ENCODE data around the gene RIIAD1. TPM values are rescaled to one million over a fixed set of nuclear protein-coding genes. Genes with fewer than 3 reads are reported as not detected.

Gene RIIAD1
- polyA plus RNA-seq, 1 donor (not counting 4 experiments of a cell fraction or from before 2014, with no cell fraction given): not detected

GRCh38 chr1:151704246-151704645 is 17.1 kb upstream of the RIIAD1 start:
- H4K20me1 ChIP-seq (ENCODE audit: control insufficient read depth, extremely low read depth, insufficient read depth, low read length): no peaks in the 10 kb centered on the region
- H3K9me1 ChIP-seq (ENCODE audit: control insufficient read depth, extremely low read depth, insufficient read depth, low read length): no peaks in the 10 kb centered on the region
- H3K4me3 ChIP-seq (ENCODE audit: control insufficient read depth in 2 of 3, extremely low read depth in 1 of 3, insufficient read depth in 2 of 3, low read depth in 1 of 3, low read length in 3 of 3): no peak overlapping the region
- peaks cover 0 to 5% of the 10 kb centered on the region in 2 experiments for H3K36me3 ChIP-seq (ENCODE audit: control insufficient read depth in 2 of 2, extremely low read depth in 1 of 2, insufficient read depth in 2 of 2, low read length in 2 of 2)
- H3K4me2 ChIP-seq (ENCODE audit: control insufficient read depth, extremely low read depth, insufficient read depth, low read depth, low read length): no peak overlapping the region
- no peaks in the 10 kb centered on the region for H3K9me3 ChIP-seq (ENCODE audit: control insufficient read depth, low read depth, low read length)
- H3K9ac ChIP-seq (ENCODE audit: control insufficient read depth, extremely low read depth, insufficient read depth, low read length): no peak overlapping the region
- H3K79me2 ChIP-seq (ENCODE audit: control insufficient read depth, insufficient read depth, low read length): no peaks in the 10 kb centered on the region
- H3K4me1 ChIP-seq (ENCODE audit: control insufficient read depth, extremely low read depth, insufficient read depth, low read length): no peaks in the 10 kb centered on the region
- DNase-seq (ENCODE audit: low read depth, low spot score) (no peak), FAIRE-seq (no peak)
- TF ChIP-seq CTCF (optimal IDR thresholded peaks at IDR 0.05 in 1 of 3, IDR thresholded peaks at IDR 0.05 in 1 of 3, conservative IDR thresholded peaks at IDR 0.05 in 1 of 3; ENCODE audit: extremely low read depth in 1 of 3, insufficient read depth in 2 of 3, low read length in 3 of 3): no peak
- TF ChIP-seq EZH2 (IDR thresholded peaks at IDR 0.05; ENCODE audit: low read length): no peak
- H2AFZ ChIP-seq (ENCODE audit: control insufficient read depth, low read length): no peak overlapping the region
- H3K27me3 ChIP-seq (ENCODE audit: control insufficient read depth, extremely low read depth, insufficient read depth, low read length): peaks cover 3% of the 10 kb centered on the region
- dilution Hi-C loops (cut with MboI; ENCODE audit: extremely low pct_ligation_motif_present, low sequenced_read_pairs): no loop called here
- H3K27ac ChIP-seq (ENCODE audit: control insufficient read depth, insufficient read depth, low read length): no peak overlapping the region

GRCh38 chr1:151705146-151705545 is 16.2 kb upstream of the RIIAD1 start:
- FAIRE-seq (no peak), DNase-seq (ENCODE audit: low read depth, low spot score) (no peak)

More at GRCh38 chr1:151705146-151705545, 16.2 kb upstream of the RIIAD1 start:
- no peaks in the 10 kb centered on the region for H3K9me1 ChIP-seq (ENCODE audit: control insufficient read depth, extremely low read depth, insufficient read depth, low read length)
- H3K9ac ChIP-seq (ENCODE audit: control insufficient read depth, extremely low read depth, insufficient read depth, low read length): no peak overlapping the region
- H3K79me2 ChIP-seq (ENCODE audit: control insufficient read depth, insufficient read depth, low read length): no peaks in the 10 kb centered on the region
- dilution Hi-C loops (cut with MboI; ENCODE audit: extremely low pct_ligation_motif_present, low sequenced_read_pairs): no loop called here
- no peak overlapping the region for H3K4me3 ChIP-seq (ENCODE audit: control insufficient read depth in 2 of 3, extremely low read depth in 1 of 3, insufficient read depth in 2 of 3, low read depth in 1 of 3, low read length in 3 of 3)
- no peak overlapping the region for H2AFZ ChIP-seq (ENCODE audit: control insufficient read depth, low read length)
- H3K36me3 ChIP-seq (ENCODE audit: control insufficient read depth in 2 of 2, extremely low read depth in 1 of 2, insufficient read depth in 2 of 2, low read length in 2 of 2): peaks cover 0 to 2% of the 10 kb centered on the region in 2 experiments
- peaks cover 5% of the 10 kb centered on the region for H3K27me3 ChIP-seq (ENCODE audit: control insufficient read depth, extremely low read depth, insufficient read depth, low read length)
- no peaks in the 10 kb centered on the region for H3K4me1 ChIP-seq (ENCODE audit: control insufficient read depth, extremely low read depth, insufficient read depth, low read length)
- TF ChIP-seq EZH2 (IDR thresholded peaks at IDR 0.05; ENCODE audit: low read length) (no peak), CTCF (optimal IDR thresholded peaks at IDR 0.05 in 1 of 3, IDR thresholded peaks at IDR 0.05 in 1 of 3, conservative IDR thresholded peaks at IDR 0.05 in 1 of 3; ENCODE audit: extremely low read depth in 1 of 3, insufficient read depth in 2 of 3, low read length in 3 of 3) (no peak)
- no peaks in the 10 kb centered on the region for H3K9me3 ChIP-seq (ENCODE audit: control insufficient read depth, low read depth, low read length)
- no peaks in the 10 kb centered on the region for H4K20me1 ChIP-seq (ENCODE audit: control insufficient read depth, extremely low read depth, insufficient read depth, low read length)
- H3K27ac ChIP-seq (ENCODE audit: control insufficient read depth, insufficient read depth, low read length): no peak overlapping the region
- no peak overlapping the region for H3K4me2 ChIP-seq (ENCODE audit: control insufficient read depth, extremely low read depth, insufficient read depth, low read depth, low read length)

Data from keratinocyte (primary cell).